ENCODE measurements around the gene SDE2. TPM values are rescaled to one million over a fixed set of nuclear protein-coding genes. Genes with fewer than 3 reads are reported as not detected.

The SDE2 gene
- total RNA-seq, result 10 to 100 TPM; 16.1 to 27.3 (median 23.6) TPM

DNA sequence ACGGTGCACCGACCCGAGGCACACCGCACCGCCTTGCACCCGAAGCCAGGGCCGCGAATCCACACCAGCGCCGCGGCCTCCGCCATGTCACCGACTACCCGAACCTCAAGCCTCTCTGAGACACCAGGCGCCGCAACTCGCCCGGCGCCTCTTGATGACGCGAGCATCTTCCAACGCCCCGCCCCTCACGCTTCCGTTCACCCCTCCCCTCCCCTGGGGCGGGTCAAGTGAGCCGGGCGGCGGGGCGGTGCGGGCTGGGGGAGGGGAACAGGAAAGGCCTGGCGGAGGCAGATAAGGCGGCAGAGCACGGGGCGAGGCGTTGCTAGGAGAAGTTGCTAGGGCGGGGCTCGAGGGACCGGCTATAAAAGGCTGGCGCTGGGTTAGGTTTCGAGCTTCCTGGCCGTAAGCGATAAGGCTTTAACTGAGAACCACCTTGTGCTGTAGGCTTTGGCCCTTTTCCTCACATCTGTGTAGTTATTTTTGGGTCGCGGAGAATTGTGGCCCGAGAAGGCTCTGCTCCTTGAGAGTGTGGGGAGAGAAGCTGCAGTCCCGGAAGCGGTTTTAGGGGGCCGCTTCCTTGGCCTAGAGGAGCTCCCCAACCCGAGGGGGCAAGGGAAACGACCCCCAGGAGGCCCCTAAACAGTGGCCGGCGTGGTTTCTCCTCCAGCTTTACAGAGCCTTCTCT, at the start of gene SDE2:
Gene SDE2, minus strand, starts transcription at position 117 of the 685 bp plus-strand sequence. Its CDS starts 31 bp downstream, at position 86.
- TF ChIP-seq CTCF (IDR thresholded peaks at IDR 0.05; ENCODE audit: low read depth), result no peak

GRCh38 chr1:226048886-226049285, 49.7 kb upstream of the SDE2 start:
- TF ChIP-seq CTCF (IDR thresholded peaks at IDR 0.05; ENCODE audit: low read depth), result no peak

- TF ChIP-seq CTCF (IDR thresholded peaks at IDR 0.05; ENCODE audit: low read depth), result no peak
These were observed 48.4 kb upstream of the SDE2 start for GRCh38 chr1:226047495-226047894.

DNA sequence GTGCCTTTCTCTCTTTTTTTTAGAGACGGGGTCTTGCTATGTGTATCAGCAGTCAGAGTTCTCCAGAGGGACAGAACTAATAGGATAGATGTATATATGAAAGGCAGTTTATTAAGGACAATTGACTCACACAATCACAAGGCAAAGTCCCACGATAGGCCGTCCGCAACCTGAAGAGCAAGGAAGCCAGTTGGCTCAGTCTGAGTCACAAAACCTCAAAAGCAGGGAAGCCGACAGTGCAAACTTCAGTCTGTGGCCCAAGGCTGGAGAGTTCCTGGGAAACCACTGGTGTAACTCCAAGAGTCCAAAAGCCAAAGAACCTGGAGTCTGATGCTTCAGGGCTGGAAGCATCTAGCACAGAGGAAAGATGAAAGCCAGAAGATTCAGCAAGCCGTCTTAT, 47.1 kb upstream of the SDE2 start:
- TF ChIP-seq CTCF (IDR thresholded peaks at IDR 0.05; ENCODE audit: low read depth), result no peak

- TF ChIP-seq CTCF (IDR thresholded peaks at IDR 0.05; ENCODE audit: low read depth), result no peak
These were observed 45.5 kb upstream of the SDE2 start for GRCh38 chr1:226044514-226045101.

DNA sequence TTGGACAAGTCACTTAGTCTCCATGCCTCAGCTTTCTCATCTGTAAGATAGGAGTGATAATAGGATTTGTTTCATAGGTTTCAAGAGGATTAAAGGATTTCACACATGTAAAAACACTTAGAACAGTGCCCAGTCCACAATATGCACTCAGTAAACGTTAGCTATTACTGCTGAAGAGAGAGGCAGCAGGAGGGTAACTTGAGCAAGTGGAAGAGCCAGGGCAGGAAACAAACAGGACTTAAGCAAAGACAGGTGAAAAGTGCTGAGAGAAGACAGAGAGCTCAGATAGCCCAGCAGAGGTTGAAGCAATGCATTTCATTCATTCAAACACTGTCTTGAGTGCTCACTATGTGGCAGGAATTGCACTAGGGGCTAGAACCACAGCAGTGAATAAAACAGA, 42.3 kb upstream of the SDE2 start:
- no peak for TF ChIP-seq CTCF (IDR thresholded peaks at IDR 0.05; ENCODE audit: low read depth)

- TF ChIP-seq CTCF (IDR thresholded peaks at IDR 0.05; ENCODE audit: low read depth), result no peak
These were observed 39.5 kb upstream of the SDE2 start for GRCh38 chr1:226038661-226039060.
